HG03520 (cell line): ENCODE data around the gene SUSD3.

Experiments used
- ATAC-seq: cut with Tn5 transposase; IDR thresholded peaks from one replicate; pipeline ENCODE4 v1.9.1; 2021; ENCODE audit warnings: mild to moderate bottlenecking, moderate library complexity; ENCODE audit not compliant: unreplicated experiment

SUSD3 gene

GRCh38 chr9:93134015-93134739 is 75.7 kb downstream of the SUSD3 start, which contains the start of gene NINJ1:
NINJ1 (minus strand) TSS chr9:93134251; CDS start chr9:93134217, 34 bp downstream.
- ATAC-seq = peak; percentile 57
